Fibroblast of upper back skin (primary cell): ENCODE data around the gene DPP4.

Experiments
- DNase-seq: peaks from one replicate; pipeline ENCODE4 v3.0.0-alpha.2; 2013

DPP4 gene

DNA sequence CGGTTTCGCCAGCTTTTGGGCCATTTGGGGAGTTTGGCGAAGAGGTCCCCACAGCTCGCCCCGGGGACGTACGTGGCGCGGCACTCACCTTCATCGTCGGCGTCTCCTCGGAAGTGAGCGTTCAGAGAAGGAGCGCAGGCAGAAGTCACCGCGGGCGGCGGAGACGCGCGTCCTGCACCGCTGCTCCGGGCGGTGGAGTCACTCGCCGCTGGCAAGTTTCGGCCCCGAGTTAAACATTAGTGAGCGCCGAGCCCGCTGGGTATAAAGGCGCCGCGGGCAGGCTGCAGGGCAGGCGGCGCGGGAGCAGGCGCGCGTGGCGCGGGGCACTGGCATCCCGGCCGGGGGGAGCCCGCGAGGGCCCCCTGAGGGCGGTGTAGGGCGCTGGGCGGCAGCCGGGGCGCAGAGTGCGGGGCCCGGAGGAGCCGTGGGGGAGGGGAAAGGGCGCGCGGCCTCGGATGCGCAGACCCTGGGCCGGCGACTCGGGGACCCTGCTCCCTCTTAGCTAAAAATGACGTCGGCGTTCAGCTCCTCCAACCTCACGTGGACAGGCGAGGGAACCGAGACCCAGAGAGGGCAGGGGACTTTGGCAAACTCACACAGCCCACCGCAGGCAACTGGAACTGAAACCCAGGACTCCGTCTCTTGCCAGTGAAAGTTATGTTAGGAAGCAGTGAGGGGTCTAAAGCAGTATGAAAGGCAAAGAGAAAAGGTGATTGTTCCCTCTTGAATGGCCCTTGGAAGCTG is at the start of gene DPP4:
TSS of gene DPP4 (minus strand) at position 328 of the 744 bp plus-strand sequence. CDS start at position 94, 234 bp downstream.
- no peak for DNase-seq

DNA sequence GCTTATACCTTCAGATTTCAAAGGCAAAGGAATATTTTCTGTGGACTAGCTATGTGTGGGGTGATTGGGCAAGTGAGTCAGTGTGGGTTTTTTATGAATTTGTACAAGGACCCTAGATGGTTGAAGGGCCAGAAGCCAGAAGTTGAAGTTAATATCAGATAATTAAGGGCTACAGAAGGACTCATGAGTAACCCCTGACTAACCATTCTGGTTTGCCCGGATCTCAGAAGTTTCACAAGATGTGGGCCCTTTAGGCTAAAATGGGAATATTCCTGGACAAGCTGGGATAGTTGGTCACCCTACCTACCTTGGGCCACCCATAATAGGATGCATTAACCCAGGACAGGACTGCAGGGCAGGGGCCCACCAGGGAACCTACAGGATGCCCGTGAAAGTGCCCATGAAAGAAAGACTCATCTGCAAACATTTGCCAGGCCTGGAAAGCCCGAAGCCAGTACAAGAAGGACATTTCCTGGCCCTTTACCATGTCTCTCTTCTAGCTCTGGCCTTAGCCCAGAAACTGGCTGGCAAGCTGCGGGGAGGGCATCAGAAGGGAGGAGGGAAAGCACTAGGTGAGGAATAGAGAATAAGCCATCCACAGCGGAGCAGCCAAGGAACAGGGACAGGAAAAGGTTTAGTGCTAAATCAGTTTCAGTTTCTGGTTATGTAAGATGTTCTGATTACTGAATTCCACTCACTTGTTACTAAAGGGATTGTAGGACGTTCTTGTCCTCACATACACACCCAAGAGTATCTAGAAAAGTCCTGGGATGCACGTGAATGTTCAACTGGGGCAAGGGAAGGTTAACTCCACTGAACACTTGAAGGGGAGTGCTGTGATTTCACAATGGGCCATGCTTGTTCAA is 44.4 kb upstream of the DPP4 start:
- DNase-seq, result peak; percentile 86

DNA sequence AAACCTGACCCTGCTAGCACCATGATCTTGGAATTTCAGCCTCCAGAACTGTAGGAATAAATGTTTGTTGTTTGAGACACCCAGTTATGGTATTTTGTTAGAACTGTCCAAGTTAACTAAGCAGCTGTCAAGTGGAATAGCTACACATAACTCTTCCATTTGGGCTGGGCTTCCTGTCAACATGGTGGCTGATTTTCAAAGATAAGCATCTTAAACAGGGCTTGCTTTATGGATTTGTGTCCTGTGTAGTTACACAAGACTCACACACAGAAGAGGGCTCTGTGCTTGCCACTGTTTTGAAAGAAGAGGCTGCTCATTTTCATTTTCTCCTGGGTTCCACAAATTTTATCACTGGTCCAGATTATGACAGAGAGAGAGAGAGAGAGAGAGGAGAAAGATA is 42.3 kb upstream of the DPP4 start:
- no peak for DNase-seq

DNA sequence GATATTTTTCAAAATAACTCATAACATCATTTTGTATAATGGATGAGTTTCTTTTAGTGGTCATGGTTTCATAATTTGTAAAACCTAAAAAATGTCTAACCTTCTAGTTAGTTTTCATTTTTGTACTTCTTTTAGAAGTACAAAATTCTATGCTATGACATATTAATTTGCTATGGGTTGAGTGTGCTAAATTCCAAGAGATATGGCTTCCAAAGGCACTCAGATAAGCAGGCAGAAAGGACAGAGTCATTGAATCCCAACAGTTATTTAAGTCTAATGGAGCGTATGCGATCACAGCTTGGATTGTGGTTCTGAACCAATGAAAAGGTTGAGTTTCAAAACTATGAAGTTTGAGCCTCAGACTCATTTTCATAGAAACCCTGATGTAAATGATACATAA is 41.1 kb upstream of the DPP4 start:
- no peak for DNase-seq

DNA sequence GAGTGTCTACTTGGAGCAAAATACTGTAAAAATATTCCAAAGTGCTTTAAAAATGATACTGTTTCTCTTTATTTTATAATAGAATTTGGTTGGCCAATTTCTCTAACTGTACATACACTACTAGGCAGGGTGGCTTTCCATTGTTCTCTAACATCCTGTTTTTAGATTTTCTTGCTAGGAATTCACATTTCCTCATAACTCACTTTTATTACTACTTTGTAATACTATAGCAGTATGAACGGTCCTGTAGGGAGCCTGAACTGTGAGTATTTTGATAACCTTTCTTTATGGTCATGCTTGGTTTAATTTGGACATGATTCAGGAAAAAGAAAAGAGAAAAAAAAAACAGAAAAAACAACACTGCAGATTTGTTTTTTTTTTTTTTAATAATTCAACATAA is 40.3 kb upstream of the DPP4 start:
- DNase-seq, result no peak

DNA sequence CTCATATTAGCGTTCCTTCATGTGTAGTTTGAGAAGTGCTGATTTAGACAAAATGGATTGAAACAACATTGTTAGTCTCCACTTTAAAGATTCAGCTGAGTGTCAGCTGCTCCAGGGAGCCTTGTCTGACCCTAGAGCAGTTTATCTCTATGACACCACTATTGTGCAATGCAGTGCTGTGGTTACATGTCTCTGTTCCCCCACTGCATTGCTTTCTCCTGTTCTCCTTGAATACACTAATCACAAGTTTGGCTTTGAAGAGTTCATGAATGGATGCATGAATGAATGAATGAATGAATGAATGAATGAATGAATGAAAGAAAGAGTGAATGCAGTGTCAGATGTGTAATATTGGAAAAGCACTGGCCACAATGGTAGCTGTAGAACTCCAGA is 39.8 kb upstream of the DPP4 start:
- peak; percentile 86 for DNase-seq

DNA sequence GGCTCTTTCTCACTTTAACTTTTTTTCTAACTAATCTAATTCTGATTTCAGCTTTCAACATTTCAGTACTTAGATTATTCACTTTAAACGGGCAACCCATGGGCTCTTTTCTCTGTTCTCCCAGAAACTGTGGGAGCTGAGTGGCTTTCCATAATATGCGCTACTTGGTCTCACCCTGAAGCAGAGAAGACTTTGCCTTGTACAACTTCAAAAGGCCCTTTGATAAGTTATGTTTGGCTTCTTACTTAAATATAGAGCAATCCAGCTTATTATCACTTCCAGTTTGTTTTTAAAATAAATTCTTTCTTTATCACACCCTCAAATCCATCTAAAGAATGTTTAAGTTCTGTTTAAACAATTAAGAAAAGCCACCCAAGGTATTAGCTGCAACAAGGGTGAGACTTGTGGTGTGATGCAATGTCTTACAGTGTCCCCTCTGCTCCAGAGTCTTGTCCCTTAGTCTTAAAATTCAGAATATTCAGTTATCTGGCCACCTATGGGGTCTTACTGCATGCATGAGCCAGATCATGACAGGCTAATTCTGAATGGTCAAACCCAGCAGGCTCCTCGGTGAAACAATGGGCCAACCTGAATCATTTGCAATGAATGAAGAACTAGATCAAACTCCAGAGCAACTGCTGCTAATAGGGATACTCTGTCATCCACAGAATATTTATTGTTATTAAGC is 39.2 kb upstream of the DPP4 start:
- DNase-seq, result no peak

DNA sequence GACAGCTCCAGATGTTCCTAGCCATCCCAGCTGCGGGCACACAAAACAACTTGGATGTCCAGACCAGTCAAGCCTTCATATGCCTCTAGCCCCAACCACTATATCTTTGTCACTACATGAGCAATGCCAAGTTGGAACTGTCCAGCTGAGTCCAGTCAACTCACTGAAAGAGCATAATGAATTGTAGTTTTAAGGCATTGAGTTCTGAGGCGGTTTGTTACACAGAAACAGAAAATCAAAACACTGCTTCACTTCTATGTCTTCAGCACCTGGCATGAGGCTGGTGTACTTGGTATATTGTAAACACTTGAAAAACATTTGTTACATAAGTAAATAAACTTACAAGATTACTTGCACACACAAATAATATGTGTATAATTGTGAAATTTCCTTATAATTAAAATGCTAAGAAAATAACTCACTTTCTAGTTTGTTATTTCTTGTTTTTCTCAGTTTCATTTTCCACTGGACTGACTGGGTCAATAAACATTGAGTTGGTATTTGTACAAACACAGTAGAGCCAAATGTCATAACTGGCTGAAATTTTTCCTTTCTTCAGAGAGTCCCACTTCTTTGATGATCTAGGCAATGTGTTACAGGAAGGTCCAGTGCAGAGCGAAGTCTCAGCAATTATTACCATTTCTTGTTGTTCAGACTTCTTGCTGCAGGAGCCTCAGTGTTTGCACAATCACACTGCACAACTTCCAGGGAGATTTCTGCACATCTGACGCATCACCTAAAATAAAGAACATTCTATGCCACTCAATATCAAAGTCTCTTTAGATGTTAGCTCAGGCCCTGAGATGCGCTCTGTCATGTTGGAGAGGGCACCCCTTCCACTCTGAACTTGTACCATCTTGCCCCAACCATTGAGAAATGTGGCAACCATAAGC is 38.2 kb upstream of the DPP4 start:
- no peak for DNase-seq

DNA sequence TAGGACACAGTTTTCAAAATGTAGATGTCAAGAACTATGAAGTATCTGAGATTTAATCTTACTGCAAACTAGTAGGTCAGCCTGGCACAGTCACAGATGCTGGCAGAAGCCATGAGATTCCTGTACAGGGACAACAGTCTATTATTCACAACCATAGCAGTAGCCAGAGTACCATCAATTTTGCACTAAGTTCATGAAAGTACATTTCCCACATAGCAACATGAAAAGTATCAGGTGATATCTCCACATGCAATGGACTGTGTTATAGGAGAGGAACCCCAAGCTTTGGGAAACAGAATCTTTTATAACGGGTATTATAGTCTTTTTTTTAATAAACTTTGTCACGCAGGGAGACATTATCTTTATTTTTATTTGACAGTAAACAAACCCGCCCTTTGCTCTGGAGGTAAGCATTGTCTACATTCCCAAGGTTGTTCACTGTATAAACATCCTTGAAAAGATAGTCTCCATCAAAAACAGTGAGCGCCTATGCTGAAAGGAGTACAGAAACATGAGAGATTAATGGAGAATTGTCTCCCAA is 33.4 kb upstream of the DPP4 start:
- DNase-seq, result no peak

DNA sequence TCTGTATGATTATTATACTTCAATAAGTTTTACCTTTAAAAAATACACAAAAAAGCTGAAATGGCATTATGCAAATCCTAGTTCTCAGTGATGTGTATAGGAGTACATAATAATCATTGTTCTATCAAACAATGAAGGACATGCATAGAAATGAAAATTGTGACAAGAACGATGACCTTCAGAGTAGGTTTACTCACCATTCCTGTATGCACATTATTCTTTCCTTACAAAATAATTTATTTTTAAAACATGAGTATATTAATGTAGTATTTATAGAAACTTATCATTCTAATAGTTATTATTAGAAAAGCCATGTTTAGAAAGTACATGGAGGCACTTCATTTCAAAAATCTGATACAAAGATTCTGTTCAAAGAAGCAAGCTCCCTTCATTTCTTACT is 32.7 kb upstream of the DPP4 start:
- DNase-seq, result no peak

DNA sequence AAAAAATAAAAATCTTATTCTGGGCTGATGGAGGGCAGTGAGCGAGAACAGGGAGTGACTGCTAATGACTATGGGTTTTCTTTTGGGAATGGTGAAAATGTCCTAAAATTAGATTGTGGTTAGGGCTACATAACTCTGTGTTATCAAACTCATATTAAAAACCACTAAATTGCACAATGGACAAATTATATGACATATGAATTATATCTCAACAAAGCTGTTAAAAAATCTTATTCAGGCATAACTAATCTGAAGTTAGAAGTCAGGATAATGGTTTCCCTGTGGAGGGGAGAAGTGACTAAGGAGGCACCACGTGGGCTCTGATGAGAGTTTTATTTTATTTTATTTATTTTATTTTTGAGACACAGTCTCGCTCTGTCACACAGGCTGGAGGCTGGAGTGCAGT is 32.1 kb upstream of the DPP4 start:
- DNase-seq, result peak; percentile 62

DNA sequence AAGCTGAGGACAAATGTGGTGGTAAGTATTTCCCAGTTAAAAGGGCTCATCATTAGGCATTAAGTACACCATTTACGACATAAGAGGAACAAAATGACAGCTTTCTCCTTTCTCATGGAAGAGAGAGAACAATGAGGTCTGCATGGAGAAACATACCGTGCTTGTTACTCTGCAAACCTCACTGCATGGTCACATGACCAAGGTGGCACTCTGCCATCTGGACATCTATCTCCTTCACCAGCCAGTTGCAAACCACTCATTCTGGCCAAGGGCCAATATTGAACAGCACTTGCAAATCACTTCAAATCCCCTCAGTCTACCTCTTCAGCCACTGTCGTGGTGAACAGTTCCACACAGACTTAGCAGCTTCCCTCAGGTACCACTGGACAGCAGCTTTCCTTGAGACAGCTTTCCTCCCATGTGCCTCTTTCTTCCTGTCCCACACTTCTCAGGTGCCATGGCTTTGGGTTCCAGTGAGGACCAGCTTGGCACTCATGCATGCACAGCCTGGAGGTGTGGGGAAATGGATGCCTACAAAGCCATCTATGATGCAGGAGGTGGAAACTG is 29.5 kb upstream of the DPP4 start:
- DNase-seq, result no peak

DNA sequence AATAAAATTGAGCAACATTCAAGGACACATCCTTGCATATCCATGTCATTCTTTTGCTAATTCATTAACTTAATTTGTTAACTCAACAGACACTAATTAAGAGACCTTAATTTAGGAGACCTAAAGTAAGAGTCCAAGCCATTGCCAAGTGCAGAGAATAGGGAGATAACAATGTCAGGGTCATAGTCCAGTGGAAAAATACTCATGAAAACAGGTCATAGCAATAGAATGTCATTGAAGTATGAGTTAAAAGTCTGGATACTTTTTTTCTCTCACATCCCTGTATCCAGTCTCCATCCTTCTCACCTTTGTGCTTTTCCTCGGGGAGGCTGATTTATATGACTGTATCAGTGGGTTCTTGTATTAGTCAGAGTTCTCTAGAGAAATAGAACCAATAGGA is 26.6 kb upstream of the DPP4 start:
- DNase-seq, result no peak

DNA sequence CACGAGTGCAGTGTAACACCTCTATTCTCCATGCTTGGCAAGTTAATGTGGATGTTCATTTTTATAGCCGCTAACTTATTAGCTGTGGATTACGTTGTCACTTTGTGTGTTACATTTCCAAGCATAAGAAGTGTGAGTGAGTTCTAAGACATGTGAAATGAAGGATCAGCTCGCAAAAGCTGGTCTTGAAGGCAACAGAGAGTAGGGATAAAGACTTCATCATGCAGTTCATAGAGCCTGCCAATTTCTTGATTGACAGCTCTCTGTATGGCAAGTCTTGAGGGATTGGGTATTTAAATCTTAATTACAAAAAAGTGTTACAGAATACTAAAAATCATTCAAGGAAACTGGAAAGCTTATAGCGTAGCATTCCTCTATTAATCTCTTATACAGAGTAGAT is 25.8 kb upstream of the DPP4 start:
- no peak for DNase-seq

DNA sequence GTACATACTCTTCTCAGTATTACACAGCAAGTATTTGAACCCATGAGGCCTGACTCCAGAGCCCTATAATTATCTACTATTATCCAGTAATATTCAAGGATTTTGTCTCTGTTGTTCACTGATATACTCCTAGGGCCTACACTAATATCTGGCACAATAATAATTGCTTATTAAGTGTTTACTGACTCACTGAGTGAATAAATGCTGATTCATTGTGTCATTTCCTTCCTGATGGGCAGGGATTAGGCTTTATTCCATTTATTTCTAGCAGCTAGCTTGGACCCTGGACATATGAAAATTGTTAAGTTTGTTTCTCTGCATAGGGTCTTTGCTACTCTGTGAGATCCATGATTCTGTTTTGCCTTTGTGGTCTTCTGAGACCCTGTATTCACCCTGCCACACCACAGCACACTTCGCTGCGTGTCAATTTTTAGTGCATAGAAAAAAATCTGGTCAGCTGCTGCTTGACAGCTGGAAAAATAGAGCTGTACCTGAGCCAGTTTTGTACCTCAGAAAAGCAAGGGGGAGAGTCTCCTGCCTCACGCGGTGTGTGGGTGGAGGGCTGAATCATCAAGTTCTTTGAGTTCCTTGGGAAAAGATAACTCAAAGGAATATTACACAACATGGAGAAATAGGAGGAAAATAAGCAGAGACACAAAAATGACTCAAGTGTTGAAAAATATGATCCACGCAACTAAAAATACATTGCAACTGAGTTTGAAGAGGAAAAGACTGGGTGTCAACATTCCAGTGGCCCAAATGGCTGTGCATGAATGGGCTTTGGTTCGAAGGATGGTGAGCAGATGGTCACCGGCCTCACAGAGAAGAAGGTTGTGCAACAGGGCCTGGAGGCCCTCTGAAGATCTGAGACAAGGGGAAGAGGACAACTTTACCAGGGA is 18.9 kb upstream of the DPP4 start:
- peak; percentile 94 for DNase-seq

DNA sequence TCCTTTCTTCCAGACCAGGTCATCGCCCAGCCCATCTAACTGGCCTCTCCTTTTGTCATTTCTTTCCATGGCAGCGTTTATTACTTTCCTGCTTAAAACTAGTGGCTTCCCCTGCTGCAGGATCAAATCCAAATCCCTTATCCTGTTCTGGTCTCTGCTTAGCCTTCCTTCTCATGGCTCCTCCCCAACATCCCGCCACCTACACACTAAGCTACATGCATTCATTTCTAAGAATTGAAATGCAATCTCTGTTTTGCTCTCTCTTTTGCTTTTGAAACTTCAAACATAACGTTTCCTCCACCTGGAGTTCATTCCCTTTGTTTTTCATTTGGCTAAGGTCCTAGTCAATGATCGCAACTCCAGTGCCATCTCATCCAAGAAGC is 18.0 kb upstream of the DPP4 start:
- no peak for DNase-seq

DNA sequence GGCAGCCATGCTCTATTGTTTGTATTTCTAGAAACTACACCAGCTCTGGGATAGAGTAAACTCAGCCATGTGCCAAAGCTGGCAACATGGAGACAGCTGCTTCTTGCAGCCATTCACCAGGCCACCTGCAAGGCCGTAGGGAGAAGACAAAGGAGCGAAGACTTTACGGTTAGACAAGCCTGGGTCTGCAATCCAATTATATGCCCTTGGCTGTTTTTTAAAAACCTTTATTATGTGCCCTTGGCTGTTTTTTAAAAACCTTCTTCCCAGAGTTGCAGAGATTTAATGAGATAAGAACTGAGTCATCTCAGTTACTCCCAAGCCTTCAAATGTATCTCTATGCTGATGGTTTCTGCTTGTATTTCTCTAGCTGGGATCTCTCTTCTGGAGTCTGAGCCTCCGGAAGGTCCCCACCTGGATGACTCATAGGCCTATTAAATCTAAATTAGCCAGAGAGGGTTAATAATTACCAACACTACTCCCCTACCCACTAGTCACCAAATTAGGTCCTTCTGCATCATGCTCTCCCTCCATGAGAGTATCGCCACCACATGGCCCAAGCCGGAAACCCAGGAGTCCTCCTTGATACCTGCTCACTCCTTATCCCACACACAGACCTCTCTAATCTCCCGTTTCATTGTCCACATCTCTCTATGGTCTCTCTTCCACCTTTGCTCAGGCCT is 17.5 kb upstream of the DPP4 start:
- no peak for DNase-seq

DNA sequence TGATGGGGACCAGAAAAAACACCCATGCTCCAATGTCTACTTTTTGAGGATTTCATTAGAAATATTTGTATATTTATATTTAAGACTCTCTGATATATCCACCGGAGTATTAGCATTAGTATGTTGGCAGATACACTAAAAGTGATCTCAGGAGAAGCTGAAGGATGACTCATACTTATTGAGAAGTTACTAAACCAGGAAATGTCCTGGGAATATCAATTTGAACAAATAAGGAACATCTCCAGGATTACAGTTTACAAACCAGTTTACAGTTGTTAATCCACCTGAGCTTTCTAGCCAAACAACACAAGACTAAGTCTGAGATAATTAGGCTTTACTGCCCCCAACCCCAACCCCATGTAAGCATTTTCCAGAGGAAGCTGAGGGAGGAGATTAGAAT is 16.1 kb upstream of the DPP4 start:
- DNase-seq, result peak; percentile 55

DNA sequence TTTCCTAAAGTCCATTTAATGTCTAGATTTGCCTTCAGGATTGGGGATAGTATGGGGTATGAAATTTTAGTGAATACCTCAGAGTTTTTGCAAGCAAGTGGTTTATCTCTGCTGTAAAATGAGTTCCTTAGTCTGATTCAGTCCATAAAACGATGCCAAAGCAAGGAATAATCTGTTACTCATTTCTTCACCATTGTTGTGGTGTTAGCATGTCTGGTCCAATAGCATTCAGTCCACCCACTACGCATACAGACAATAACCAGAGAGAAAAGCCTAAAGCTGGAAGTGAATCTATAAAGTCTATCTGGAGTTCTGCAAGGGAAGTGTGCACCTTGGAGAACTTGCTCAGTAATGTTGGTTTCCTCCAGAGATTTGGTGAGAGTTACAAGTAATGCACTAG is 12.9 kb upstream of the DPP4 start:
- peak; percentile 57 for DNase-seq
